HepG2 (cell line): ENCODE measurements around the gene AHCTF1.
"Not testable (repeated sequence)": the region's sequence is repeated elsewhere in the genome, so short reads cannot be mapped to it uniquely, and the experiment has no call there.

Experiments used
- CTCF ChIP-seq: sonication (generic); formaldehyde crosslinking; IDR thresholded peaks from 2 replicates; pipeline ENCODE4 v1.5.0; 2020; ENCODE audit warnings: mild to moderate bottlenecking, missing genetic modification reagents, moderate library complexity
- NFRKB ChIP-seq: fragments of 450-650 bp; IDR thresholded peaks from 2 replicates; pipeline ENCODE4 v1.6.1; 2017
- PCBP1 ChIP-seq: fragments of 200-400 bp; formaldehyde crosslinking; IDR thresholded peaks from 2 replicates; pipeline ENCODE4 v1.6.1; 2017; ENCODE audit warnings: mild to moderate bottlenecking, low read depth, low read length, borderline replicate concordance
- POLR2AphosphoS5 ChIP-seq: IDR thresholded peaks from 2 replicates; pipeline ENCODE4 v1.6.1; 2012; ENCODE audit warnings: low read depth, low read length
- RAD51 ChIP-seq: fragments of 450-650 bp; IDR thresholded peaks from 2 replicates; pipeline ENCODE4 v1.6.1; 2016; ENCODE audit warnings: borderline replicate concordance
- STAG1 ChIP-seq: sonication (generic); formaldehyde crosslinking; IDR thresholded peaks from 2 replicates; pipeline ENCODE4 v1.4.0; 2020; ENCODE audit warnings: missing genetic modification reagents
- ZNF280D ChIP-seq: sonication (generic); formaldehyde crosslinking; IDR thresholded peaks from 2 replicates; pipeline ENCODE4 v1.5.1; 2020; ENCODE audit warnings: mild to moderate bottlenecking, missing genetic modification reagents

GRCh38 chr1:246850640-246851039, 81.1 kb downstream of the AHCTF1 start:
- not testable (repeated sequence) for TF ChIP-seq RAD51; PCBP1; STAG1 (CRISPR knock-in tag); NFRKB; CTCF; POLR2AphosphoS5; ZNF280D (CRISPR knock-in tag)
